Adrenal gland (tissue), 5 donors: Measurements from ENCODE around the gene TOX2.

Experiments
- CTCF ChIP-seq, 6 experiments: fragments of 450-650 bp in 4 of 6; fragments of 200-600 bp in 2 of 6; sonication (generic) in 1 of 6; IDR thresholded peaks; 1 replicate in 5 of 6; 2 replicates in 1 of 6; pipeline versions ENCODE4 v1.5.1 to v1.8.0; 2016 to 2021; ENCODE audit warnings: antibody characterized with exemption in 6 of 6, mild to moderate bottlenecking in 2 of 6, moderate library complexity in 1 of 6
- POLR2A ChIP-seq, 2 donors: fragments of 450-650 bp; IDR thresholded peaks; one replicate each; pipeline ENCODE4 v1.6.1; 2017; ENCODE audit warnings: antibody characterized with exemption in 2 of 2, mild to moderate bottlenecking in 2 of 2, moderate library complexity in 1 of 2
- donor health status: DM: no; HTN: no; CAD: no.

- TF ChIP-seq CTCF (IDR thresholded peaks at IDR 0.05) (no peak), POLR2A (IDR thresholded peaks at IDR 0.05) (no peak)
Observed at GRCh38 chr20:44084891-44085290, 170.2 kb downstream of the TOX2 start.
